SK-N-SH (cell line): Measurements from ENCODE around the gene NUP42. TPM values are rescaled to one million over a fixed set of nuclear protein-coding genes. Genes with fewer than 3 reads are reported as not detected.
A peak's percentile ranks its signal among the peaks of the same experiment; 100 is the strongest.

Experiments used
- CTCF ChIA-PET: fragments of 300-600, 350-600 bp; formaldehyde crosslinking; extraction: SDS; loops from one replicate; lab custom pipeline; 2021; lab: Yijun Ruan, JAX
- POLR2A ChIA-PET: fragments of 350-600 bp; sonication (Branson Sonifier 250); formaldehyde crosslinking; extraction: SDS; loops from one replicate; lab custom pipeline; 2020; ENCODE audit warnings: antibody characterized with exemption, inconsistent platforms; lab: Yijun Ruan, JAX
- DNase-seq: peaks from one replicate; pipeline ENCODE4 v3.0.0; 2012
- H2AFZ ChIP-seq: fragments of 200-600 bp; sonication (generic); 2 replicates; pipeline ENCODE4 v1.8.1; 2016; ENCODE audit warnings: antibody characterized with exemption, mild to moderate bottlenecking, low read depth
- H3F3A ChIP-seq: fragments of 200-600 bp; sonication (generic); replicated peaks from 2 replicates; pipeline ENCODE3; 2016; ENCODE audit warnings: antibody characterized with exemption, mild to moderate bottlenecking; ENCODE audit not compliant: insufficient read depth
- H3K27ac ChIP-seq, 2 experiments: fragments of 200-500 bp in 1 of 2; fragments of 200-600 bp in 1 of 2; sonication (Bioruptor generic) in 1 of 2; sonication (generic), shearing (Covaris generic) in 1 of 2; 2 replicates each; pipeline versions ENCODE4 v1.5.1 to v1.6.1; 2014 to 2016; ENCODE audit warnings: low read depth in 2 of 2, inconsistent platforms in 1 of 2, low read length in 1 of 2, mild to moderate bottlenecking in 1 of 2, mixed read lengths in 1 of 2
- H3K27me3 ChIP-seq: fragments of 200-600 bp; sonication (generic), shearing (Covaris generic); 2 replicates; pipeline ENCODE4 v1.6.1; 2016; ENCODE audit warnings: mixed run types; ENCODE audit not compliant: insufficient read depth
- H3K36me3 ChIP-seq, 2 experiments: fragments of 200-500 bp in 1 of 2; fragments of 200-600 bp in 1 of 2; sonication (Bioruptor generic) in 1 of 2; sonication (generic) in 1 of 2; replicated peaks in 1 of 2; 2 replicates each; pipeline versions ENCODE3 to v1.5.1; 2014 to 2016; ENCODE audit warnings: low read length in 1 of 2, mild to moderate bottlenecking in 1 of 2; ENCODE audit not compliant: insufficient read depth in 2 of 2, control insufficient read depth in 1 of 2
- H3K4me1 ChIP-seq, 2 experiments: fragments of 200-500 bp in 1 of 2; fragments of 200-600 bp in 1 of 2; sonication (Bioruptor generic) in 1 of 2; sonication (generic), shearing (Covaris generic) in 1 of 2; 2 replicates each; pipeline versions ENCODE4 v1.5.1 to v1.6.1; 2014 to 2016; ENCODE audit warnings: low read depth in 1 of 2, low read length in 1 of 2, mixed run types in 1 of 2; ENCODE audit not compliant: insufficient read depth in 2 of 2, control insufficient read depth in 1 of 2
- H3K4me2 ChIP-seq: fragments of 200-600 bp; sonication (generic), shearing (Covaris generic); 2 replicates; pipeline ENCODE4 v1.6.1; 2017; ENCODE audit warnings: mixed run types
- H3K4me3 ChIP-seq, 2 experiments: fragments of 200-500 bp in 1 of 2; fragments of 200-600 bp in 1 of 2; sonication (Bioruptor generic) in 1 of 2; sonication (generic), shearing (Covaris generic) in 1 of 2; 2 replicates each; pipeline versions ENCODE4 v1.5.1 to v1.8.1; 2014 to 2016; ENCODE audit warnings: low read depth in 2 of 2, inconsistent platforms in 1 of 2, low read length in 1 of 2, mild to moderate bottlenecking in 1 of 2, mixed read lengths in 1 of 2, moderate library complexity in 1 of 2
- H3K79me2 ChIP-seq: fragments of 200-600 bp; sonication (generic); 2 replicates; pipeline ENCODE4 v1.8.1; 2017; ENCODE audit warnings: mild to moderate bottlenecking; ENCODE audit not compliant: insufficient read depth
- H3K9ac ChIP-seq: fragments of 200-600 bp; sonication (generic); 2 replicates; pipeline ENCODE4 v1.6.1; 2017; ENCODE audit warnings: mixed run types
- H3K9me2 ChIP-seq: fragments of 200-600 bp; sonication (generic); 2 replicates; pipeline ENCODE4 v1.6.1; 2017; ENCODE audit warnings: mixed run types
- H3K9me3 ChIP-seq: fragments of 200-600 bp; sonication (generic); 2 replicates; pipeline ENCODE4 v1.6.1; 2017; ENCODE audit warnings: mixed run types, mild to moderate bottlenecking, moderate library complexity
- H4K20me1 ChIP-seq: fragments of 200-600 bp; sonication (generic); 2 replicates; pipeline ENCODE4 v1.6.1; 2017; ENCODE audit warnings: mild to moderate bottlenecking, mixed run types; ENCODE audit not compliant: insufficient read depth
- ELF1 ChIP-seq: IDR thresholded peaks from 2 replicates; pipeline ENCODE4 v1.4.0; 2012
- EP300 ChIP-seq, 2 experiments: IDR thresholded peaks; 2 replicates each; pipeline versions ENCODE4 v1.4.0 to v1.6.1; 2012; ENCODE audit warnings: borderline replicate concordance in 1 of 2, low read depth in 1 of 2, low read length in 1 of 2
- FOSL2 ChIP-seq: IDR thresholded peaks from 2 replicates; pipeline ENCODE4 v1.4.0; 2012; ENCODE audit warnings: low read depth, mild to moderate bottlenecking, moderate library complexity, borderline replicate concordance
- FOXJ3 ChIP-seq: sonication (generic); formaldehyde crosslinking; IDR thresholded peaks from 2 replicates; pipeline ENCODE4 v1.5.1; 2020; ENCODE audit warnings: mild to moderate bottlenecking, missing genetic modification reagents
- FOXM1 ChIP-seq: IDR thresholded peaks from 2 replicates; pipeline ENCODE4 v1.4.0; 2012; ENCODE audit warnings: low read depth, mild to moderate bottlenecking
- GABPA ChIP-seq: IDR thresholded peaks from 2 replicates; pipeline ENCODE4 v1.4.0; 2012; ENCODE audit warnings: low read depth, mild to moderate bottlenecking
- GATA2 ChIP-seq: sonication (generic); formaldehyde crosslinking; IDR thresholded peaks from 2 replicates; pipeline ENCODE4 v1.5.0; 2020; ENCODE audit warnings: mild to moderate bottlenecking, missing genetic modification reagents
- JUND ChIP-seq: IDR thresholded peaks from 2 replicates; pipeline ENCODE4 v1.4.0; 2012
- MAX ChIP-seq: IDR thresholded peaks from 2 replicates; pipeline ENCODE4 v1.4.0; 2012; ENCODE audit warnings: low read depth
- MEF2A ChIP-seq: IDR thresholded peaks from 2 replicates; pipeline ENCODE4 v1.4.0; 2012; ENCODE audit warnings: low read depth, borderline replicate concordance
- MXI1 ChIP-seq: IDR thresholded peaks from 2 replicates; pipeline ENCODE4 v1.6.1; 2012; ENCODE audit warnings: mild to moderate bottlenecking, low read depth, low read length, improper control_type of control experiment
- NFIC ChIP-seq: IDR thresholded peaks from 2 replicates; pipeline ENCODE4 v1.4.0; 2012; ENCODE audit warnings: borderline replicate concordance
- PBX3 ChIP-seq: IDR thresholded peaks from 2 replicates; pipeline ENCODE4; 2012
- POLR2AphosphoS5 ChIP-seq: IDR thresholded peaks from 2 replicates; pipeline ENCODE4 v1.6.1; 2012; ENCODE audit warnings: low read depth, low read length
- RAD21 ChIP-seq: IDR thresholded peaks from 2 replicates; pipeline ENCODE4 v1.6.1; 2012; ENCODE audit warnings: mild to moderate bottlenecking, low read length
- RCOR1 ChIP-seq: fragments of 150-350 bp; IDR thresholded peaks from 2 replicates; pipeline ENCODE4 v1.6.1; 2017; ENCODE audit warnings: antibody characterized with exemption, low read length
- REST ChIP-seq: IDR thresholded peaks from 2 replicates; pipeline ENCODE4 v1.6.1; 2012; ENCODE audit warnings: mild to moderate bottlenecking, low read depth, low read length, moderate library complexity
- RFX5 ChIP-seq: IDR thresholded peaks from 2 replicates; pipeline ENCODE4 v1.6.1; 2012; ENCODE audit warnings: mild to moderate bottlenecking, improper control_type of control experiment, low read length
- RXRA ChIP-seq: IDR thresholded peaks from 2 replicates; pipeline ENCODE4 v1.4.0; 2012; ENCODE audit warnings: low read depth, mild to moderate bottlenecking, borderline replicate concordance
- SIN3A ChIP-seq: IDR thresholded peaks from 2 replicates; pipeline ENCODE4 v1.6.1; 2012; ENCODE audit warnings: low read depth, mild to moderate bottlenecking, low read length, moderate library complexity, borderline replicate concordance
- SMC3 ChIP-seq: IDR thresholded peaks from 2 replicates; pipeline ENCODE4 v1.6.1; 2012; ENCODE audit warnings: low read depth, low read length, improper control_type of control experiment
- TAF1 ChIP-seq: IDR thresholded peaks from 2 replicates; pipeline ENCODE4 v1.6.1; 2012; ENCODE audit warnings: low read depth, mild to moderate bottlenecking, low read length, moderate library complexity, borderline replicate concordance
- TCF12 ChIP-seq: IDR thresholded peaks from 2 replicates; pipeline ENCODE4 v1.4.0; 2012
- TEAD4 ChIP-seq: IDR thresholded peaks from 2 replicates; pipeline ENCODE4 v1.4.0; 2012; ENCODE audit warnings: mild to moderate bottlenecking, borderline replicate concordance; ENCODE audit not compliant: insufficient read depth
- USF1 ChIP-seq: IDR thresholded peaks from 2 replicates; pipeline ENCODE4 v1.4.0; 2012; ENCODE audit warnings: low read depth, borderline replicate concordance
- USF2 ChIP-seq: fragments of 150-350 bp; IDR thresholded peaks from 2 replicates; pipeline ENCODE4 v1.6.1; 2017; ENCODE audit warnings: antibody characterized with exemption, low read length, low read depth, borderline replicate concordance
- YY1 ChIP-seq: IDR thresholded peaks from 2 replicates; pipeline ENCODE4 v1.4.0; 2012; ENCODE audit warnings: low read depth, mild to moderate bottlenecking
- WGBS: methylation state at CpG from one replicate; pipeline ENCODE4 v1.1.6; 2017; ENCODE audit warnings: low lambda C conversion rate; 5-methylcytosine and 5-hydroxymethylcytosine counted together
- polyA plus RNA-seq, 3 experiments: library from polyadenylated mRNA; depleted of rRNA; stranded (reverse); fragments of >200 nt; gene quantifications; 2 replicates each; pipeline ENCODE4 v1.2.3, GENCODE V29; 2012

NUP42 gene
- 22.7 and 38.1 TPM in 2 replicates for polyA plus RNA-seq (2012; rRNA removed)
- 24.0 and 27.3 TPM in 2 replicates for polyA plus RNA-seq (2012; cell fraction: cytosol; rRNA removed)
- polyA plus RNA-seq (2012; cell fraction: nucleus; rRNA removed), result 28.1 and 59.6 TPM in 2 replicates

GRCh38 chr7:23181684-23182553, at the start of gene NUP42:
Gene NUP42, plus strand, starts transcription at chr7:23182048. Its CDS starts 38 bp downstream, at chr7:23182086.
- Histone ChIP-seq H3F3A (peaks cover 24% of the 10 kb centered on the region), H2AFZ (peak within 1 kb of the TSS; percentile 95), H3K4me2 (peak within 1 kb of the TSS; percentile 83), H3K27ac (peak within 1 kb of the TSS; percentile 88 to 96), H4K20me1 (no peaks in the 10 kb centered on the region; the same call in 1 of the 2 replicates), H3K4me3 (peak within 1 kb of the TSS; percentile 89 to 94), H3K27me3 (no peaks in the 10 kb centered on the region), H3K9ac (peak within 1 kb of the TSS; percentile 88), H3K36me3 (peaks cover 16 to 19% of the 10 kb centered on the region in 2 experiments), H3K9me2 (no peaks in the 10 kb centered on the region), H3K4me1 (peaks cover 8 to 13% of the 10 kb centered on the region in 2 experiments; a peak in 3 of 4 replicates), H3K79me2 (peaks cover 46% of the 10 kb centered on the region), H3K9me3 (no peaks in the 10 kb centered on the region)
- DNase-seq, result peak; percentile 97
- ChIA-PET CTCF (interaction anchor here (0.7 to 6.4 kb wide), 8 partner anchors 12 to 128 kb away, joined by 3 to 107 read pairs (median 4); no protein-coding TSS in a partner anchor), POLR2A (interaction anchor here (1.0 to 1.6 kb wide), 3 partner anchors 75 to 80 kb away, joined by 5 to 17 read pairs (median 5); partner anchors contain the start of gene KLHL7)
- WGBS, result 2% methylated on average over 60 of the region's 63 CpGs
- TF ChIP-seq FOXM1, result peak; percentile 51
- no peak for TF ChIP-seq MEF2A
- TF ChIP-seq USF1, result no peak
- TF ChIP-seq FOSL2, result peak; percentile 38; the same call in 1 of the 2 replicates
- peak; percentile 95 for TF ChIP-seq RFX5
- peak; percentile 61 for TF ChIP-seq RCOR1
- TF ChIP-seq MXI1, result peak; percentile 99
- peak; percentile 47; the same call in 1 of the 2 replicates for TF ChIP-seq TCF12
- peak; percentile 8 to 80; a peak in 3 of 4 replicates for TF ChIP-seq EP300 (IDR thresholded peaks at IDR 0.05; ENCODE audit: borderline replicate concordance in 1 of 2, low read depth in 1 of 2, low read length in 1 of 2)
- TF ChIP-seq MAX, result peak; percentile 97
- TF ChIP-seq SMC3, result no peak
- no peak for TF ChIP-seq GATA2 (CRISPR knock-in tag)
- TF ChIP-seq JUND, result no peak
- peak; percentile 95 for TF ChIP-seq SIN3A
- peak; percentile 89 for TF ChIP-seq TAF1
- peak; percentile 33 for TF ChIP-seq RAD21
- TF ChIP-seq USF2, result peak; percentile 19; the same call in 1 of the 2 replicates
- TF ChIP-seq GABPA, result peak; percentile 76
- TF ChIP-seq TEAD4, result no peak
- peak; percentile 62; the same call in 1 of the 2 replicates for TF ChIP-seq FOXJ3 (CRISPR knock-in tag)
- TF ChIP-seq ELF1, result peak; percentile 98
- TF ChIP-seq PBX3, result peak; percentile 53
- TF ChIP-seq REST, result 0 out of 2 replicates have a peak, but pooled peaks have one; percentile 6
- TF ChIP-seq YY1, result peak; percentile 83; the same call in 1 of the 2 replicates
- peak; percentile 96 for TF ChIP-seq POLR2AphosphoS5
- TF ChIP-seq NFIC, result peak; percentile 77
- peak; percentile 12; the same call in 1 of the 2 replicates for TF ChIP-seq RXRA
